ENCODE measurements around the gene TSHR. TPM values are rescaled to one million over a fixed set of nuclear protein-coding genes. Genes with fewer than 3 reads are reported as not detected.

The TSHR gene
- total and polyA plus RNA-seq, 11 donors: not detected

Other genes starting within 250 kb of the TSHR start
- 1 to 10 TPM in 8 of 9 donors, under 1 TPM in 1; 0.94 to 6.6 (median 3.5) TPM for gene CEP128, start 13.9 kb upstream of the TSHR start, total RNA-seq
- 1 to 10 TPM in 1 of 2 donors, under 1 TPM in 1; 0.99 to 1.6 TPM for gene CEP128, start 13.9 kb upstream of the TSHR start, polyA plus RNA-seq

Data from heart left ventricle (tissue), 11 donors.